Measurements from ENCODE around the gene LPCAT2. TPM values are rescaled to one million over a fixed set of nuclear protein-coding genes. Genes with fewer than 3 reads are reported as not detected.

Gene LPCAT2
- total RNA-seq, 1 experiment from 2014 or later = 7.1 TPM

DNA sequence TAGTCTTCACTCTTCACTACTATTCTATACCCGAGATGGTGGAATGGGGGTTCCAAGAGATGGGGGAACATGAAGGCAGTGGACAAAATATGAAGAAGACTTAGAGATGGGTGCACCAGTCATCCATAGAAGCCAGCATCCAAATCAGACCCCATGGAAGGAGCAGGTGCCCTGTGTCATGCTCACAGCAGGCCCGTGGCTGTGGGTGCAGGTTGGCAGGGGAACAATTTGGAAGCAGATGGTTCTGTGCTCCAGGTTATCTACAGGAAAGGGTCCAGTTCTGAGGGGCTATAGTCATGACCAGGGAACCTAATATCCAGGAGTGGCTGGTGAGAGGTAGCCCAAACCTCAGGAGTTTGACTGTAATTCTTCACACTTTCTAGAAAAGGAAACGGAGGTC, 9.6 kb upstream of the LPCAT2 start:
- ChIA-PET CTCF (no interaction called here), POLR2A (no interaction called here)
- no peak overlapping the region for H3K4me3 Mint-ChIP-seq

DNA sequence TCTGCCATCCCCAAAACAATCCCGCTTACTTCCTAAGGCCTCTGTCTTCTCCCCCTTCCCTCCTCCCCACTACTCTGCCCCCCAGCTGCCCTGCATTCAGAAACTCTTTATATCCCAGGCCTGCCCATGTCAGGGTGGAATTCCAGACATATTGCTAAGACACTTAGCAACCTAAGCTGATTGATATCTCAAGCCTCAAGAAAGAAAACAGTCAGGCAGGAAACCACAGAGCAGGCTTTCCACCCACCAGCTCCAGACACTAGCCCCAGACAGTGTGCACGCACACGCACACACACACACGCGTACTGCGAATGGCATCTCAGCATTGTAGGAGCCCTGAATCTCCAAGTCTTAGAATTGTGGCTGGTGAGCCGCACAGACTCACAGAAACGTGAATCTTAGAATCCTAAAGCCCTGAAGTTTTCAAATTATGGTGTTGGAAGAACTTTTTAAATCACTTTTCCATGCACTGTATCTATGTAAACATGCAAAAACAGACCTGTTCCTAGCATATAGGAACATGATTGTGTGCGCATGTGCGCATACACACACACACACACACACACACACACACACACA, 8.8 kb upstream of the LPCAT2 start:
- no peak for ATAC-seq
- no peak for DNase-seq (ENCODE audit: low spot score)
- Mint-ChIP-seq H3K27ac (no peak overlapping the region), H3K36me3 (peaks cover 4% of the 10 kb centered on the region; the same call in 1 of the 2 replicates), H3K9me3 (no peaks in the 10 kb centered on the region), H3K4me3 (no peak overlapping the region), H3K4me1 (peaks cover 17% of the 10 kb centered on the region), H3K27me3 (ENCODE audit: low read depth) (no peaks in the 10 kb centered on the region)
- CTCF ChIA-PET = interaction anchor here (1.2 to 3.0 kb wide), 5 partner anchors 20 to 198 kb away, joined by 3 to 62 read pairs (median 8); partner anchors contain the start of gene MMP2
- POLR2A ChIA-PET = no interaction called here
- TF ChIP-seq, protein P1, sequence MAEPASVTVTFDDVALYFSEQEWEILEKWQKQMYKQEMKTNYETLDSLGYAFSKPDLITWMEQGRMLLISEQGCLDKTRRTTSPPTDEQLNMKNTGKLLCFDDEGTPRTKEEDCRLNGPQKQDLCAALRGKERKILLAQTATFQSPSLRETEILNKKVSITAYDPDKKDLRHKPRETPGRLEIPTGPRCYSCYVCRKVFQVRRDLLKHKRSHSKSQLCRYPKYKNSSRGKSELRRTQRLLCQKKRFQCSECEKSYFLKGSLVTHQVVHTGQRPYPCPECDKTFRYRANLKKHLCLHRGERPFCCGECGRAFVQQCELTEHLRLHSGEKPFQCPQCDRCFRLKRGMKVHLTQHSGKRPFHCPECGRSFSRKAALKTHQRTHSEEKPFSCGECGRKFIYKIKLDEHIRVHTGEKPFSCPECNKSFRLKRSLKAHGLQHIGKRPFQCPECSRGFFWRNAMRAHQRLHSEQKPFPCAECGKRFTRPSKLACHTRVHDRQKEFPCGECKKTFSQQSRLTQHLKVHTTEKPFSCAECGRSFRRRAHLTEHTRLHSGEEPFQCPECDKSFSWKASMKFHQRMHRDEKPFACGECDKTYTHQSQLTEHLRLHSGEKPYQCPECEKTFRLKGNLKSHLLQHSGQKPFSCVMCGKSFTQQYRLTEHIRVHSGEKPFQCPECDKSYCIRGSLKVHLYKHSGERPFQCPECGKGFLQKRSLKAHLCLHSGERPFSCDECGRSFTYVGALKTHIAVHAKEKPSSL (CRISPR knock-in tag; conservative IDR thresholded peaks at IDR 0.05) = no peak
- TF ChIP-seq, protein P2, sequence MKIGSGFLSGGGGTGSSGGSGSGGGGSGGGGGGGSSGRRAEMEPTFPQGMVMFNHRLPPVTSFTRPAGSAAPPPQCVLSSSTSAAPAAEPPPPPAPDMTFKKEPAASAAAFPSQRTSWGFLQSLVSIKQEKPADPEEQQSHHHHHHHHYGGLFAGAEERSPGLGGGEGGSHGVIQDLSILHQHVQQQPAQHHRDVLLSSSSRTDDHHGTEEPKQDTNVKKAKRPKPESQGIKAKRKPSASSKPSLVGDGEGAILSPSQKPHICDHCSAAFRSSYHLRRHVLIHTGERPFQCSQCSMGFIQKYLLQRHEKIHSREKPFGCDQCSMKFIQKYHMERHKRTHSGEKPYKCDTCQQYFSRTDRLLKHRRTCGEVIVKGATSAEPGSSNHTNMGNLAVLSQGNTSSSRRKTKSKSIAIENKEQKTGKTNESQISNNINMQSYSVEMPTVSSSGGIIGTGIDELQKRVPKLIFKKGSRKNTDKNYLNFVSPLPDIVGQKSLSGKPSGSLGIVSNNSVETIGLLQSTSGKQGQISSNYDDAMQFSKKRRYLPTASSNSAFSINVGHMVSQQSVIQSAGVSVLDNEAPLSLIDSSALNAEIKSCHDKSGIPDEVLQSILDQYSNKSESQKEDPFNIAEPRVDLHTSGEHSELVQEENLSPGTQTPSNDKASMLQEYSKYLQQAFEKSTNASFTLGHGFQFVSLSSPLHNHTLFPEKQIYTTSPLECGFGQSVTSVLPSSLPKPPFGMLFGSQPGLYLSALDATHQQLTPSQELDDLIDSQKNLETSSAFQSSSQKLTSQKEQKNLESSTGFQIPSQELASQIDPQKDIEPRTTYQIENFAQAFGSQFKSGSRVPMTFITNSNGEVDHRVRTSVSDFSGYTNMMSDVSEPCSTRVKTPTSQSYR (CRISPR knock-in tag; IDR thresholded peaks at IDR 0.05) = no peak
- TF ChIP-seq, protein P3, sequence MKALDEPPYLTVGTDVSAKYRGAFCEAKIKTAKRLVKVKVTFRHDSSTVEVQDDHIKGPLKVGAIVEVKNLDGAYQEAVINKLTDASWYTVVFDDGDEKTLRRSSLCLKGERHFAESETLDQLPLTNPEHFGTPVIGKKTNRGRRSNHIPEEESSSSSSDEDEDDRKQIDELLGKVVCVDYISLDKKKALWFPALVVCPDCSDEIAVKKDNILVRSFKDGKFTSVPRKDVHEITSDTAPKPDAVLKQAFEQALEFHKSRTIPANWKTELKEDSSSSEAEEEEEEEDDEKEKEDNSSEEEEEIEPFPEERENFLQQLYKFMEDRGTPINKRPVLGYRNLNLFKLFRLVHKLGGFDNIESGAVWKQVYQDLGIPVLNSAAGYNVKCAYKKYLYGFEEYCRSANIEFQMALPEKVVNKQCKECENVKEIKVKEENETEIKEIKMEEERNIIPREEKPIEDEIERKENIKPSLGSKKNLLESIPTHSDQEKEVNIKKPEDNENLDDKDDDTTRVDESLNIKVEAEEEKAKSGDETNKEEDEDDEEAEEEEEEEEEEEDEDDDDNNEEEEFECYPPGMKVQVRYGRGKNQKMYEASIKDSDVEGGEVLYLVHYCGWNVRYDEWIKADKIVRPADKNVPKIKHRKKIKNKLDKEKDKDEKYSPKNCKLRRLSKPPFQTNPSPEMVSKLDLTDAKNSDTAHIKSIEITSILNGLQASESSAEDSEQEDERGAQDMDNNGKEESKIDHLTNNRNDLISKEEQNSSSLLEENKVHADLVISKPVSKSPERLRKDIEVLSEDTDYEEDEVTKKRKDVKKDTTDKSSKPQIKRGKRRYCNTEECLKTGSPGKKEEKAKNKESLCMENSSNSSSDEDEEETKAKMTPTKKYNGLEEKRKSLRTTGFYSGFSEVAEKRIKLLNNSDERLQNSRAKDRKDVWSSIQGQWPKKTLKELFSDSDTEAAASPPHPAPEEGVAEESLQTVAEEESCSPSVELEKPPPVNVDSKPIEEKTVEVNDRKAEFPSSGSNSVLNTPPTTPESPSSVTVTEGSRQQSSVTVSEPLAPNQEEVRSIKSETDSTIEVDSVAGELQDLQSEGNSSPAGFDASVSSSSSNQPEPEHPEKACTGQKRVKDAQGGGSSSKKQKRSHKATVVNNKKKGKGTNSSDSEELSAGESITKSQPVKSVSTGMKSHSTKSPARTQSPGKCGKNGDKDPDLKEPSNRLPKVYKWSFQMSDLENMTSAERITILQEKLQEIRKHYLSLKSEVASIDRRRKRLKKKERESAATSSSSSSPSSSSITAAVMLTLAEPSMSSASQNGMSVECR (CRISPR knock-in tag; IDR thresholded peaks at IDR 0.05; ENCODE audit: borderline replicate concordance) = no peak
- TF ChIP-seq MXD4 (CRISPR knock-in tag; IDR thresholded peaks at IDR 0.05; ENCODE audit: borderline replicate concordance) = no peak
- TF ChIP-seq, protein P4, sequence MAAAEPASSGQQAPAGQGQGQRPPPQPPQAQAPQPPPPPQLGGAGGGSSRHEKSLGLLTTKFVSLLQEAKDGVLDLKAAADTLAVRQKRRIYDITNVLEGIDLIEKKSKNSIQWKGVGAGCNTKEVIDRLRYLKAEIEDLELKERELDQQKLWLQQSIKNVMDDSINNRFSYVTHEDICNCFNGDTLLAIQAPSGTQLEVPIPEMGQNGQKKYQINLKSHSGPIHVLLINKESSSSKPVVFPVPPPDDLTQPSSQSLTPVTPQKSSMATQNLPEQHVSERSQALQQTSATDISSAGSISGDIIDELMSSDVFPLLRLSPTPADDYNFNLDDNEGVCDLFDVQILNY (CRISPR knock-in tag; IDR thresholded peaks at IDR 0.05) = no peak

More for the DNA sequence above, 9.6 kb upstream of the LPCAT2 start:
- no peak for TF ChIP-seq OVOL2 (CRISPR knock-in tag; IDR thresholded peaks at IDR 0.05; ENCODE audit: borderline replicate concordance)
- no peak for TF ChIP-seq SMAD4 (CRISPR knock-in tag; IDR thresholded peaks at IDR 0.05)
- TF ChIP-seq, protein P4 (CRISPR knock-in tag; IDR thresholded peaks at IDR 0.05) = no peak
- TF ChIP-seq NFATC4 (CRISPR knock-in tag; IDR thresholded peaks at IDR 0.05) = no peak
- TF ChIP-seq, protein P5, sequence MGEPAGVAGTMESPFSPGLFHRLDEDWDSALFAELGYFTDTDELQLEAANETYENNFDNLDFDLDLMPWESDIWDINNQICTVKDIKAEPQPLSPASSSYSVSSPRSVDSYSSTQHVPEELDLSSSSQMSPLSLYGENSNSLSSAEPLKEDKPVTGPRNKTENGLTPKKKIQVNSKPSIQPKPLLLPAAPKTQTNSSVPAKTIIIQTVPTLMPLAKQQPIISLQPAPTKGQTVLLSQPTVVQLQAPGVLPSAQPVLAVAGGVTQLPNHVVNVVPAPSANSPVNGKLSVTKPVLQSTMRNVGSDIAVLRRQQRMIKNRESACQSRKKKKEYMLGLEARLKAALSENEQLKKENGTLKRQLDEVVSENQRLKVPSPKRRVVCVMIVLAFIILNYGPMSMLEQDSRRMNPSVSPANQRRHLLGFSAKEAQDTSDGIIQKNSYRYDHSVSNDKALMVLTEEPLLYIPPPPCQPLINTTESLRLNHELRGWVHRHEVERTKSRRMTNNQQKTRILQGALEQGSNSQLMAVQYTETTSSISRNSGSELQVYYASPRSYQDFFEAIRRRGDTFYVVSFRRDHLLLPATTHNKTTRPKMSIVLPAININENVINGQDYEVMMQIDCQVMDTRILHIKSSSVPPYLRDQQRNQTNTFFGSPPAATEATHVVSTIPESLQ (CRISPR knock-in tag; IDR thresholded peaks at IDR 0.05) = no peak
- TF ChIP-seq CBFB (CRISPR knock-in tag; IDR thresholded peaks at IDR 0.05; ENCODE audit: low read depth) = no peak
- no peak for TF ChIP-seq MYBL2 (CRISPR knock-in tag; IDR thresholded peaks at IDR 0.05)
- TF ChIP-seq, protein P3 (CRISPR knock-in tag; IDR thresholded peaks at IDR 0.05; ENCODE audit: borderline replicate concordance) = no peak
- TF ChIP-seq CREM (CRISPR knock-in tag; IDR thresholded peaks at IDR 0.05) = no peak
- no peak for TF ChIP-seq ZNF121 (CRISPR knock-in tag; IDR thresholded peaks at IDR 0.05)
- TF ChIP-seq SMAD3 (CRISPR knock-in tag; IDR thresholded peaks at IDR 0.05; ENCODE audit: borderline replicate concordance) = no peak
- TF ChIP-seq GTF2I (CRISPR knock-in tag; conservative IDR thresholded peaks at IDR 0.05) = no peak
- TF ChIP-seq GRHL2 (CRISPR knock-in tag; IDR thresholded peaks at IDR 0.05; ENCODE audit: insufficient replicate concordance, severe bottlenecking) = no peak
- TF ChIP-seq EMX1 (CRISPR knock-in tag; IDR thresholded peaks at IDR 0.05) = no peak
- H3K4me1 Mint-ChIP-seq = peaks cover 17% of the 10 kb centered on the region
- no peak for ATAC-seq
- no peaks in the 10 kb centered on the region for H3K9me3 Mint-ChIP-seq
- no peaks in the 10 kb centered on the region for H3K27me3 Mint-ChIP-seq (ENCODE audit: low read depth)
- no peak overlapping the region for H3K27ac Mint-ChIP-seq
- H3K36me3 Mint-ChIP-seq = peaks cover 4% of the 10 kb centered on the region; the same call in 1 of the 2 replicates
- DNase-seq (ENCODE audit: low spot score) = no peak
